Measurements from ENCODE around the gene SPINDOC. TPM values are rescaled to one million over a fixed set of nuclear protein-coding genes. Genes with fewer than 3 reads are reported as not detected.

The SPINDOC gene
- total and polyA plus RNA-seq, 9 of the 15 experiments (the other 6 are each of a cell fraction or from before 2014, with no cell fraction given), result 0.70 to 36.3 (median 19.6) TPM

DNA sequence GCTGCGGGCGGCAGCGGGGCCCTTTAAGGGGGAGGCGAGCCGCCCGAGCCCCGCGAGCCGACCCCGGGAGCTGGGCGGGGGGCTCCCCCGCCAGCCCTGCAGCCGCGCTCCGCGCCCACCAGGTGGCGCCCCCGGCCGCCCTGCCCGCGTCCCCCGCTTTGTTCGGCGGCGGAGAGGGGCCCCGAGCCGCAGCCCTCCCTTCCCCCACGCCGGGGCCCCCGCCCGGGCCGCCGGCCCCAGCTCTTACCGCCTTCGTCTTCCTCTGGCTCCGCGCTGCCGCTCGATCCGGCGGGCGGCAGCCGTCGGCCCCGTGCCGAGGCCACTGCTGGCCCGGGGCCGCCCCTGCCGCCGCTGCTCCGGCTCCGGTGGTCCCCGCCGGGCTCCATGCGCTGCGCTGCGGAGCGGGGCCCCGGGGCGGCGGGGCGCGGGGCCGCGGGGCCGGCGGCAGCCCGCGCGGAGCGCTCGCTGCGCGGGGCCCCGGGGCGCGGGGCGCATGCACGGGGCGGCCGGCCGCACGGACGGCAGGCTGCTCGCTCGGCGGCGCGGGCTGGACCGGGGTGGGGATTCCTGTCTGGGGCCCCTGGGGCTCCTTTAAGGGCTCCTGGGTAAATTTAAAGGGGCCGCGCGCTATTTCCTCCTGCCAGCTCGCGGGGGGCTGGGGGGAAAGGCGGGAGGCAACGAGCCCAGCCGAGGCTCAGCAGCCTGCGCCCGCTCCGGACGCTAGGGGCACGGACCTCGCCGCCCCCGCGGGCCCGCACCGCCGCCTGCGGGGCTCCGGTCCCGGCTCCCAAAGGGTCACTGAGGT lies 44.8 kb upstream of the SPINDOC start, which contains the start of gene ZFTA (continued):
- TF ChIP-seq, protein P1, sequence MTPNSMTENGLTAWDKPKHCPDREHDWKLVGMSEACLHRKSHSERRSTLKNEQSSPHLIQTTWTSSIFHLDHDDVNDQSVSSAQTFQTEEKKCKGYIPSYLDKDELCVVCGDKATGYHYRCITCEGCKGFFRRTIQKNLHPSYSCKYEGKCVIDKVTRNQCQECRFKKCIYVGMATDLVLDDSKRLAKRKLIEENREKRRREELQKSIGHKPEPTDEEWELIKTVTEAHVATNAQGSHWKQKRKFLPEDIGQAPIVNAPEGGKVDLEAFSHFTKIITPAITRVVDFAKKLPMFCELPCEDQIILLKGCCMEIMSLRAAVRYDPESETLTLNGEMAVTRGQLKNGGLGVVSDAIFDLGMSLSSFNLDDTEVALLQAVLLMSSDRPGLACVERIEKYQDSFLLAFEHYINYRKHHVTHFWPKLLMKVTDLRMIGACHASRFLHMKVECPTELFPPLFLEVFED (CRISPR knock-in tag; conservative IDR thresholded peaks at IDR 0.05), result no peak
- TF ChIP-seq TRIM24 (IDR thresholded peaks at IDR 0.05) (no peak), CREB1 (IDR thresholded peaks at IDR 0.05) (no peak), CREB1 (CRISPR knock-in tag; IDR thresholded peaks at IDR 0.05) (no peak), ZKSCAN3 (CRISPR knock-in tag; IDR thresholded peaks at IDR 0.05) (no peak), RCOR1 (IDR thresholded peaks at IDR 0.05; ENCODE audit: borderline replicate concordance in 1 of 2, low read depth in 2 of 2, low read length in 2 of 2) (no peak), KLF16 (IDR thresholded peaks at IDR 0.05) (no peak), KLF6 (CRISPR knock-in tag; IDR thresholded peaks at IDR 0.05; ENCODE audit: borderline replicate concordance) (no peak), MAZ (CRISPR knock-in tag; conservative IDR thresholded peaks at IDR 0.05 in 1 of 2, IDR thresholded peaks at IDR 0.05 in 1 of 2) (peak in 1 of 2 experiments; percentile 0; a peak in 1 of 4 replicates)
- TF ChIP-seq, protein P2, sequence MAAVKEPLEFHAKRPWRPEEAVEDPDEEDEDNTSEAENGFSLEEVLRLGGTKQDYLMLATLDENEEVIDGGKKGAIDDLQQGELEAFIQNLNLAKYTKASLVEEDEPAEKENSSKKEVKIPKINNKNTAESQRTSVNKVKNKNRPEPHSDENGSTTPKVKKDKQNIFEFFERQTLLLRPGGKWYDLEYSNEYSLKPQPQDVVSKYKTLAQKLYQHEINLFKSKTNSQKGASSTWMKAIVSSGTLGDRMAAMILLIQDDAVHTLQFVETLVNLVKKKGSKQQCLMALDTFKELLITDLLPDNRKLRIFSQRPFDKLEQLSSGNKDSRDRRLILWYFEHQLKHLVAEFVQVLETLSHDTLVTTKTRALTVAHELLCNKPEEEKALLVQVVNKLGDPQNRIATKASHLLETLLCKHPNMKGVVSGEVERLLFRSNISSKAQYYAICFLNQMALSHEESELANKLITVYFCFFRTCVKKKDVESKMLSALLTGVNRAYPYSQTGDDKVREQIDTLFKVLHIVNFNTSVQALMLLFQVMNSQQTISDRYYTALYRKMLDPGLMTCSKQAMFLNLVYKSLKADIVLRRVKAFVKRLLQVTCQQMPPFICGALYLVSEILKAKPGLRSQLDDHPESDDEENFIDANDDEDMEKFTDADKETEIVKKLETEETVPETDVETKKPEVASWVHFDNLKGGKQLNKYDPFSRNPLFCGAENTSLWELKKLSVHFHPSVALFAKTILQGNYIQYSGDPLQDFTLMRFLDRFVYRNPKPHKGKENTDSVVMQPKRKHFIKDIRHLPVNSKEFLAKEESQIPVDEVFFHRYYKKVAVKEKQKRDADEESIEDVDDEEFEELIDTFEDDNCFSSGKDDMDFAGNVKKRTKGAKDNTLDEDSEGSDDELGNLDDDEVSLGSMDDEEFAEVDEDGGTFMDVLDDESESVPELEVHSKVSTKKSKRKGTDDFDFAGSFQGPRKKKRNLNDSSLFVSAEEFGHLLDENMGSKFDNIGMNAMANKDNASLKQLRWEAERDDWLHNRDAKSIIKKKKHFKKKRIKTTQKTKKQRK (IDR thresholded peaks at IDR 0.05; ENCODE audit: borderline replicate concordance, low read depth, low read length), result no peak
- TF ChIP-seq, protein P3, sequence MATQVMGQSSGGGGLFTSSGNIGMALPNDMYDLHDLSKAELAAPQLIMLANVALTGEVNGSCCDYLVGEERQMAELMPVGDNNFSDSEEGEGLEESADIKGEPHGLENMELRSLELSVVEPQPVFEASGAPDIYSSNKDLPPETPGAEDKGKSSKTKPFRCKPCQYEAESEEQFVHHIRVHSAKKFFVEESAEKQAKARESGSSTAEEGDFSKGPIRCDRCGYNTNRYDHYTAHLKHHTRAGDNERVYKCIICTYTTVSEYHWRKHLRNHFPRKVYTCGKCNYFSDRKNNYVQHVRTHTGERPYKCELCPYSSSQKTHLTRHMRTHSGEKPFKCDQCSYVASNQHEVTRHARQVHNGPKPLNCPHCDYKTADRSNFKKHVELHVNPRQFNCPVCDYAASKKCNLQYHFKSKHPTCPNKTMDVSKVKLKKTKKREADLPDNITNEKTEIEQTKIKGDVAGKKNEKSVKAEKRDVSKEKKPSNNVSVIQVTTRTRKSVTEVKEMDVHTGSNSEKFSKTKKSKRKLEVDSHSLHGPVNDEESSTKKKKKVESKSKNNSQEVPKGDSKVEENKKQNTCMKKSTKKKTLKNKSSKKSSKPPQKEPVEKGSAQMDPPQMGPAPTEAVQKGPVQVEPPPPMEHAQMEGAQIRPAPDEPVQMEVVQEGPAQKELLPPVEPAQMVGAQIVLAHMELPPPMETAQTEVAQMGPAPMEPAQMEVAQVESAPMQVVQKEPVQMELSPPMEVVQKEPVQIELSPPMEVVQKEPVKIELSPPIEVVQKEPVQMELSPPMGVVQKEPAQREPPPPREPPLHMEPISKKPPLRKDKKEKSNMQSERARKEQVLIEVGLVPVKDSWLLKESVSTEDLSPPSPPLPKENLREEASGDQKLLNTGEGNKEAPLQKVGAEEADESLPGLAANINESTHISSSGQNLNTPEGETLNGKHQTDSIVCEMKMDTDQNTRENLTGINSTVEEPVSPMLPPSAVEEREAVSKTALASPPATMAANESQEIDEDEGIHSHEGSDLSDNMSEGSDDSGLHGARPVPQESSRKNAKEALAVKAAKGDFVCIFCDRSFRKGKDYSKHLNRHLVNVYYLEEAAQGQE (IDR thresholded peaks at IDR 0.05; ENCODE audit: borderline replicate concordance), result peak; percentile 51
- TF ChIP-seq, protein P3 (CRISPR knock-in tag; IDR thresholded peaks at IDR 0.05; ENCODE audit: low read depth), result no peak
- TF ChIP-seq, protein P4, sequence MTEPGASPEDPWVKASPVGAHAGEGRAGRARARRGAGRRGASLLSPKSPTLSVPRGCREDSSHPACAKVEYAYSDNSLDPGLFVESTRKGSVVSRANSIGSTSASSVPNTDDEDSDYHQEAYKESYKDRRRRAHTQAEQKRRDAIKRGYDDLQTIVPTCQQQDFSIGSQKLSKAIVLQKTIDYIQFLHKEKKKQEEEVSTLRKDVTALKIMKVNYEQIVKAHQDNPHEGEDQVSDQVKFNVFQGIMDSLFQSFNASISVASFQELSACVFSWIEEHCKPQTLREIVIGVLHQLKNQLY (CRISPR knock-in tag; conservative IDR thresholded peaks at IDR 0.05), result no peak

Data from K562 (cell line).